ENCODE results near the gene ATXN7L3B. TPM values are rescaled to one million over a fixed set of nuclear protein-coding genes. Genes with fewer than 3 reads are reported as not detected.

ATXN7L3B gene, protein sequence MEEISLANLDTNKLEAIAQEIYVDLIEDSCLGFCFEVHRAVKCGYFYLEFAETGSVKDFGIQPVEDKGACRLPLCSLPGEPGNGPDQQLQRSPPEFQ
- 23.8 TPM for total RNA-seq
- long read RNA-seq, full-length matches to known transcripts, result 163 of 164 reads
- long read RNA-seq, partial matches to known transcripts, result 0 of 164 reads
- long read RNA-seq, other reads (novel, unspliced or antisense), result 1 of 164 reads

DNA sequence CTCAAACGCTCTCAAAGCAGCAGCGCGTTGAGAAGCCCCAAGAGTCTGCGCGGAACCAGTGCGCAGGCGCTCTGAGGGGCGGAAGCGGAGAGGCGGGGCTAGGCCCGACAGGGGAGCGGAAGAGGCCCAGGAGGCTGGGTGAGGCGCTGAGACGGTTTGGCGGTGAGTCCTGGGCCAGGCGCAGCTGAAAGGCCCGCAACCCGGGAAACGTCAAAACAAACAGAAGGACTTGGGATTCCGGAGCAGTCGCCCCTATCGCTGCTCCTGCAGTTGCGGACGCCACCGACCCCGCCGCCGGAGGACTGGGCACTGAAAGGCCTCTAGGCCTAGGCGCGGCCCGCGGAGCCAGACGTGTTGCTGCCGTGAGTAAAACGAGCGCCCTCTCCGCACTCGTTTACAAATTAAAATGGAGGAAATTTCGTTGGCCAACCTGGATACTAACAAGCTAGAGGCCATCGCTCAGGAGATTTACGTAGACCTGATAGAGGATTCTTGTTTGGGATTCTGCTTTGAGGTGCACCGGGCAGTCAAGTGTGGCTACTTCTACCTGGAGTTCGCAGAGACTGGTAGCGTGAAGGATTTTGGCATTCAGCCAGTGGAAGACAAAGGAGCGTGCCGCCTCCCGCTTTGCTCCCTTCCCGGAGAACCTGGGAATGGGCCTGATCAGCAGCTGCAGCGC, at the start of gene ATXN7L3B:
TSS of gene ATXN7L3B (plus strand) at position 129 of the 679 bp plus-strand sequence. CDS start at position 407, 278 bp downstream.
- Histone ChIP-seq H3K4me3 (peak within 1 kb of the TSS; percentile 74), H3K36me3 (peaks cover 6% of the 10 kb centered on the region), H3K27ac (replicated peaks) (peak within 1 kb of the TSS; percentile 91), H3K27me3 (ENCODE audit: low read depth) (peaks cover 8% of the 10 kb centered on the region), H3K9me3 (replicated peaks) (no peaks in the 10 kb centered on the region), H3K4me1 (peaks cover 54% of the 10 kb centered on the region)
- peak; percentile 93 for DNase-seq
- intact Hi-C loops (cut with micrococcal nuclease), result no loop called here
- TF ChIP-seq, protein P1, sequence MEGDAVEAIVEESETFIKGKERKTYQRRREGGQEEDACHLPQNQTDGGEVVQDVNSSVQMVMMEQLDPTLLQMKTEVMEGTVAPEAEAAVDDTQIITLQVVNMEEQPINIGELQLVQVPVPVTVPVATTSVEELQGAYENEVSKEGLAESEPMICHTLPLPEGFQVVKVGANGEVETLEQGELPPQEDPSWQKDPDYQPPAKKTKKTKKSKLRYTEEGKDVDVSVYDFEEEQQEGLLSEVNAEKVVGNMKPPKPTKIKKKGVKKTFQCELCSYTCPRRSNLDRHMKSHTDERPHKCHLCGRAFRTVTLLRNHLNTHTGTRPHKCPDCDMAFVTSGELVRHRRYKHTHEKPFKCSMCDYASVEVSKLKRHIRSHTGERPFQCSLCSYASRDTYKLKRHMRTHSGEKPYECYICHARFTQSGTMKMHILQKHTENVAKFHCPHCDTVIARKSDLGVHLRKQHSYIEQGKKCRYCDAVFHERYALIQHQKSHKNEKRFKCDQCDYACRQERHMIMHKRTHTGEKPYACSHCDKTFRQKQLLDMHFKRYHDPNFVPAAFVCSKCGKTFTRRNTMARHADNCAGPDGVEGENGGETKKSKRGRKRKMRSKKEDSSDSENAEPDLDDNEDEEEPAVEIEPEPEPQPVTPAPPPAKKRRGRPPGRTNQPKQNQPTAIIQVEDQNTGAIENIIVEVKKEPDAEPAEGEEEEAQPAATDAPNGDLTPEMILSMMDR (IDR thresholded peaks at IDR 0.05; ENCODE audit: borderline replicate concordance), result no peak

DNA sequence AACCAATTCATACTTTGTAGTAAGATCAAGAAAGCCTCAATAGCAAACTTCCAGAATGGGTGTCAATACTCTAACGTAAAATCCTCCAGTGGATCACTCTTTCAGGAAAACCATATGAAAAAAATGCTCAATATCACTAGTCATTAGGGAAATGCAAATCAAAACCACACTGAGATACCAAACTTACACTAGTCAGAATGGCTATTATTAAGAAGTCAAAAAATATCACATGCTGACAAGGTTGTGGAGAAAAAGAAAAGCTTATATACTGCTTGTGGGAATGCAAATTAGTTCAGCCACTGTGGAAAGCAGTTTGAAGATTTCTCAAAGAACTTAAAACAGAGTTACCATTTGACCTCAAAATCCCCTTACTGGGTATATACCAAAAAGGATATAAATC, 49.5 kb upstream of the ATXN7L3B start:
- no peak for DNase-seq
- Histone ChIP-seq H3K9me3 (replicated peaks) (no peaks in the 10 kb centered on the region), H3K4me1 (no peaks in the 10 kb centered on the region), H3K36me3 (no peaks in the 10 kb centered on the region), H3K4me3 (no peak overlapping the region), H3K27me3 (ENCODE audit: low read depth) (no peaks in the 10 kb centered on the region), H3K27ac (replicated peaks) (no peak overlapping the region)
- TF ChIP-seq, protein P1 (IDR thresholded peaks at IDR 0.05; ENCODE audit: borderline replicate concordance), result no peak
- intact Hi-C loops (cut with micrococcal nuclease), result no loop called here

DNA sequence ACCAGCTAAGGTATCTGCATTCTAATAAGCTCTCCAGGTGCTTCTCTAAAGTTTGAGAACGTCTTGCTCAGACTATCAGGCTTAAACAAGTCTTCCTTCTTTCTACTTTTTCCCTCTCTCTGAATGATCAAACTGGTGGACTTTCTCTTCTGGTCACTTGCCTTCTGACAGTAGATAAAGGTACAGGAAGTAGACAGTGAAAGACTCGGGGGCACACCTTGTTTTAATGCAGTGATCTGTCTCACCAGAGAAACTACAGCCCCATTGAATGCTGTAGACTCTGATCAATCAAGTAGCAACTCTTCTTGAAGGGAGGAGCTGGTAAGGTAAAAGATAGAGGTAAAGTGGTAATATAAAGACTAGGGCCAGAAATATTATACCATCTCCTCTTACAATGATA, 48.1 kb upstream of the ATXN7L3B start:
- DNase-seq, result no peak
- Histone ChIP-seq H3K27me3 (ENCODE audit: low read depth) (no peaks in the 10 kb centered on the region), H3K36me3 (no peaks in the 10 kb centered on the region), H3K4me1 (no peaks in the 10 kb centered on the region), H3K27ac (replicated peaks) (no peak overlapping the region), H3K9me3 (replicated peaks) (no peaks in the 10 kb centered on the region), H3K4me3 (no peak overlapping the region)
- TF ChIP-seq, protein P1 (IDR thresholded peaks at IDR 0.05; ENCODE audit: borderline replicate concordance), result no peak
- intact Hi-C loops (cut with micrococcal nuclease), result no loop called here

DNA sequence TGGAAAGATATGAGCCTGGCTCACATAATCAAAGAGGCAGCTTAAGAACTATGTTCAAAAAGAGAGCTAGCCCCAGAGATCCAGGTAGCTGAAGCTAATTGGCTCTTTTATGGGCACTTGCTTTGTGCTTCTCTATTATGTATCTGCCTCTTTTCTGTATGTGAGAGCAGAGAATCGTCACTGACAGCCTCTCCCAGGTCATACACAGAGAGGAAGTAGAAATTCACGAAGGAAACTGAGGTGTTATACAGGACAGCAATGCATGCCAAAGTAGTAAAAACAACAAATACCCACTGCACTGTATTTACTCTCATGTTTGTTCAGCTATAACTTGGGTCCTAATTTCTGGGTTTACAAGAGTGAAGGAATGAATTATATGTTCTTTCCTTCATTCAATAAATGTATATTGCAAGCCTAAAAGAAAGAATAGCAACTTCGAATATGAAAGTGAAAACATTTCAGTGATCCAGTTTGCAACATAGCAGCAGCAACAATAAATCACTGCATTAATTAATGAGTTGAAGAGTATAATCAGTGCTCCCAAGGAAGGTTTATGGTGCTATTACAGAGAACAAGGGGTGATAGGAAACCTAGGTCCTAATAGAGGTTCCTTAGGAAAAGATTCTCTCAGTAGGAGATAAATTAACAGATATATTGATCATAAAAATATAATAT, 47.1 kb upstream of the ATXN7L3B start:
- TF ChIP-seq, protein P1 (IDR thresholded peaks at IDR 0.05; ENCODE audit: borderline replicate concordance), result no peak

DNA sequence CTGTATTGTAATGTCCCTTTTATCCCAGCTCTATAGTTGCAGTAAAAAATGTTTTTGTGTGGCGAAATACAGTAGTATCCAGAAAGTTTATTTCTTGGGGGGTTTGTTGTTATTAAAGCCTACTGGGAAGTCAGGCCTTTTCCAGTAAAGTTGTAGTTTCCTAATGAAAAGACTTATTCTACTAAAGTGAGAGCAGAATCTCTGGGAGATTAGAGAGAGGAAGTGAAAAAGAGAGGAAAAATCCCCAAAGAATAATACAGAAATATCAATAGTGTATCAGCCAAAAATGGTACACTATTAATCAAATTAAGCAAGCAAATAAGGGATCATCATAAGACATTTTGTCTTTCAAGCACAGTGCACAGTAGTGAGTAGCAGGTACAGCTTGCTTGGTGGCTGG, 46.3 kb upstream of the ATXN7L3B start:
- H3K9me3 ChIP-seq (replicated peaks), result peaks cover 4% of the 10 kb centered on the region
- TF ChIP-seq, protein P1 (IDR thresholded peaks at IDR 0.05; ENCODE audit: borderline replicate concordance), result no peak
- H3K27ac ChIP-seq (replicated peaks), result no peak overlapping the region
- no peak overlapping the region for H3K4me3 ChIP-seq
- no peak for DNase-seq
- H3K4me1 ChIP-seq, result no peaks in the 10 kb centered on the region
- no peaks in the 10 kb centered on the region for H3K36me3 ChIP-seq
- no peaks in the 10 kb centered on the region for H3K27me3 ChIP-seq (ENCODE audit: low read depth)
- intact Hi-C loops (cut with micrococcal nuclease), result no loop called here

More for the DNA sequence above, 47.1 kb upstream of the ATXN7L3B start:
- intact Hi-C loops (cut with micrococcal nuclease), result no loop called here
- no peak for DNase-seq
- no peaks in the 10 kb centered on the region for H3K4me1 ChIP-seq
- no peaks in the 10 kb centered on the region for H3K27me3 ChIP-seq (ENCODE audit: low read depth)
- no peak overlapping the region for H3K27ac ChIP-seq (replicated peaks)
- H3K36me3 ChIP-seq, result no peaks in the 10 kb centered on the region
- H3K9me3 ChIP-seq (replicated peaks), result peaks cover under 1% of the 10 kb centered on the region
- H3K4me3 ChIP-seq, result no peak overlapping the region

All from left ventricle myocardium inferior (tissue), 1 donor.